Measurements from ENCODE around the gene FOXP1.

- TF ChIP-seq POLR2A (IDR thresholded peaks at IDR 0.05): no peak
- TF ChIP-seq CTCF (IDR thresholded peaks at IDR 0.05): no peak
- TF ChIP-seq EP300 (IDR thresholded peaks at IDR 0.05): no peak
Measured at GRCh38 chr3:71494212-71494611, 89.3 kb downstream of the FOXP1 start.
